Renal cortical epithelial cell (primary cell): ENCODE data around the gene RASSF3. TPM values are rescaled to one million over a fixed set of nuclear protein-coding genes. Genes with fewer than 3 reads are reported as not detected.
"Not testable (repeated sequence)": the region's sequence is repeated elsewhere in the genome, so short reads cannot be mapped to it uniquely, and the experiment has no call there.

Experiments used
- DNase-seq: peaks from one replicate; pipeline ENCODE4 v3.0.0-alpha.2; 2011; ENCODE audit warnings: low read depth
- total RNA-seq: library from RNA; depleted of rRNA; stranded (reverse); fragments of >200 nt; gene quantifications from 2 replicates; pipeline ENCODE4 v1.2.3, GENCODE V29; 2014

RASSF3 gene
- total RNA-seq, 1 donor from 2014 or later = 16.0 TPM

GRCh38 chr12:64690236-64690635 is 79.9 kb downstream of the RASSF3 start:
- DNase-seq = not testable (repeated sequence)

GRCh38 chr12:64691227-64691794 is 81.0 kb downstream of the RASSF3 start:
- DNase-seq = no peak

GRCh38 chr12:64691795-64692583 is 81.7 kb downstream of the RASSF3 start:
- no peak for DNase-seq

GRCh38 chr12:64694130-64695040 is 84.1 kb downstream of the RASSF3 start:
- DNase-seq = no peak

GRCh38 chr12:64695550-64695949 is 85.3 kb downstream of the RASSF3 start:
- DNase-seq = no peak

GRCh38 chr12:64696080-64696741 is 85.9 kb downstream of the RASSF3 start:
- DNase-seq = peak; percentile 61

- DNase-seq = no peak
Measured at GRCh38 chr12:64699504-64700115, 89.3 kb downstream of the RASSF3 start.

- DNase-seq = no peak
Measured at GRCh38 chr12:64700532-64700931, 90.2 kb downstream of the RASSF3 start.

- DNase-seq = no peak
Measured at GRCh38 chr12:64701283-64701682, 91.0 kb downstream of the RASSF3 start.

- no peak for DNase-seq
Measured at GRCh38 chr12:64706306-64706705, 96.0 kb downstream of the RASSF3 start.

GRCh38 chr12:64706857-64707256 is 96.6 kb downstream of the RASSF3 start:
- DNase-seq = no peak

- DNase-seq = no peak
Measured at GRCh38 chr12:64707362-64707761, 97.1 kb downstream of the RASSF3 start.

- no peak for DNase-seq
Measured at GRCh38 chr12:64707926-64708325, 97.6 kb downstream of the RASSF3 start.

- DNase-seq = no peak
Measured at GRCh38 chr12:64709429-64709828, 99.1 kb downstream of the RASSF3 start.

- no peak for DNase-seq
Measured at GRCh38 chr12:64713376-64713775, 103.1 kb downstream of the RASSF3 start.

- no peak for DNase-seq
Measured at GRCh38 chr12:64714551-64714968, 104.3 kb downstream of the RASSF3 start.

- DNase-seq = no peak
Measured at GRCh38 chr12:64716371-64716770, 106.1 kb downstream of the RASSF3 start.

- DNase-seq = no peak
Measured at GRCh38 chr12:64716839-64717455, 106.7 kb downstream of the RASSF3 start.

GRCh38 chr12:64718649-64719048 is 108.4 kb downstream of the RASSF3 start:
- DNase-seq = no peak

- DNase-seq = no peak
Measured at GRCh38 chr12:64720884-64721283, 110.6 kb downstream of the RASSF3 start.

GRCh38 chr12:64722835-64723234 is 112.5 kb downstream of the RASSF3 start:
- DNase-seq = no peak
